ENCODE measurements around the gene DOCK2.

The DOCK2 gene

GRCh38 chr5:170025853-170026252 lies 388.8 kb downstream of the DOCK2 start:
- no peak for DNase-seq

GRCh38 chr5:170028124-170028523 lies 391.0 kb downstream of the DOCK2 start:
- DNase-seq: no peak

- no peak for DNase-seq
Observed at GRCh38 chr5:170034231-170034630, 397.2 kb downstream of the DOCK2 start.

GRCh38 chr5:170038241-170038640 lies 401.2 kb downstream of the DOCK2 start:
- DNase-seq: no peak

GRCh38 chr5:170039830-170040229 lies 402.8 kb downstream of the DOCK2 start:
- DNase-seq: no peak

- no peak for DNase-seq
Observed at GRCh38 chr5:170046241-170046640, 409.2 kb downstream of the DOCK2 start.

- no peak for DNase-seq
Observed at GRCh38 chr5:170049713-170050112, 412.6 kb downstream of the DOCK2 start.

GRCh38 chr5:170053896-170054295 lies 416.8 kb downstream of the DOCK2 start:
- no peak for DNase-seq

GRCh38 chr5:170055606-170056005 lies 418.5 kb downstream of the DOCK2 start:
- no peak for DNase-seq

GRCh38 chr5:170056561-170057267 lies 419.6 kb downstream of the DOCK2 start:
- no peak for DNase-seq

- DNase-seq: no peak
Observed at GRCh38 chr5:170057311-170057710, 420.2 kb downstream of the DOCK2 start.

- no peak for DNase-seq
Observed at GRCh38 chr5:170059221-170059620, 422.1 kb downstream of the DOCK2 start.

- no peak for DNase-seq
Observed at GRCh38 chr5:170067152-170067551, 430.1 kb downstream of the DOCK2 start.

GRCh38 chr5:170067574-170068170 lies 430.6 kb downstream of the DOCK2 start:
- DNase-seq: no peak

GRCh38 chr5:170069512-170069911 lies 432.4 kb downstream of the DOCK2 start:
- DNase-seq: no peak

GRCh38 chr5:170070556-170071412 lies 433.7 kb downstream of the DOCK2 start:
- peak in 17 of 56 donors; percentile 1 to 29 (median 6) for DNase-seq

- DNase-seq: no peak
Observed at GRCh38 chr5:170071748-170072147, 434.7 kb downstream of the DOCK2 start.

- no peak for DNase-seq
Observed at GRCh38 chr5:170075696-170076095, 438.6 kb downstream of the DOCK2 start.

- no peak for DNase-seq
Observed at GRCh38 chr5:170076211-170076610, 439.1 kb downstream of the DOCK2 start.

GRCh38 chr5:170076739-170077138 lies 439.7 kb downstream of the DOCK2 start:
- no peak for DNase-seq

GRCh38 chr5:170077526-170077925 lies 440.5 kb downstream of the DOCK2 start:
- no peak for DNase-seq

- no peak for DNase-seq
Observed at GRCh38 chr5:170078458-170078857, 441.4 kb downstream of the DOCK2 start.

All from nucleus accumbens (tissue), 56 donors.